Measurements from ENCODE around the gene LGALS3. TPM values are rescaled to one million over a fixed set of nuclear protein-coding genes. Genes with fewer than 3 reads are reported as not detected.

Gene LGALS3
- total RNA-seq, 1 donor from 2014 or later = 194 TPM

GRCh38 chr14:55121628-55122439 lies 7.2 kb upstream of the LGALS3 start:
- Histone ChIP-seq H3K9me3 (replicated peaks) (no peaks in the 10 kb centered on the region), H3K27ac (replicated peaks) (peak overlapping the region; percentile 95), H3K27me3 (ENCODE audit: low read depth) (no peaks in the 10 kb centered on the region), H3K4me1 (peaks cover 98% of the 10 kb centered on the region), H3K36me3 (no peaks in the 10 kb centered on the region), H3K4me3 (no peak overlapping the region)
- TF ChIP-seq CTCF (IDR thresholded peaks at IDR 0.05; ENCODE audit: borderline replicate concordance) = no peak
- intact Hi-C loops (cut with micrococcal nuclease) = no loop called here
- no peak for DNase-seq

GRCh38 chr14:55122440-55122986 lies 6.5 kb upstream of the LGALS3 start:
- TF ChIP-seq CTCF (IDR thresholded peaks at IDR 0.05; ENCODE audit: borderline replicate concordance) = no peak
- intact Hi-C loops (cut with micrococcal nuclease) = no loop called here
- H3K9me3 ChIP-seq (replicated peaks) = no peaks in the 10 kb centered on the region
- DNase-seq = peak; percentile 76
- no peaks in the 10 kb centered on the region for H3K36me3 ChIP-seq
- H3K4me3 ChIP-seq = no peak overlapping the region
- peak overlapping the region; percentile 95 for H3K27ac ChIP-seq (replicated peaks)
- peaks cover 98% of the 10 kb centered on the region for H3K4me1 ChIP-seq
- no peaks in the 10 kb centered on the region for H3K27me3 ChIP-seq (ENCODE audit: low read depth)

- DNase-seq = no peak
- peaks cover 98% of the 10 kb centered on the region for H3K4me1 ChIP-seq
- H3K27ac ChIP-seq (replicated peaks) = peak overlapping the region; percentile 95
- no peak overlapping the region for H3K4me3 ChIP-seq
- no peaks in the 10 kb centered on the region for H3K9me3 ChIP-seq (replicated peaks)
- no peaks in the 10 kb centered on the region for H3K36me3 ChIP-seq
- H3K27me3 ChIP-seq (ENCODE audit: low read depth) = no peaks in the 10 kb centered on the region
- intact Hi-C loops (cut with micrococcal nuclease) = no loop called here
- TF ChIP-seq CTCF (IDR thresholded peaks at IDR 0.05; ENCODE audit: borderline replicate concordance) = no peak
These were observed 6.0 kb upstream of the LGALS3 start for GRCh38 chr14:55123101-55123500.

- intact Hi-C loops (cut with micrococcal nuclease) = no loop called here
These were observed 5.0 kb upstream of the LGALS3 start for GRCh38 chr14:55123852-55124639.

More at GRCh38 chr14:55123852-55124639, 5.0 kb upstream of the LGALS3 start:
- Histone ChIP-seq H3K36me3 (no peaks in the 10 kb centered on the region), H3K4me3 (no peak overlapping the region), H3K9me3 (replicated peaks) (no peaks in the 10 kb centered on the region), H3K27me3 (ENCODE audit: low read depth) (no peaks in the 10 kb centered on the region), H3K4me1 (peaks cover 96% of the 10 kb centered on the region), H3K27ac (replicated peaks) (peak overlapping the region; percentile 95)
- no peak for TF ChIP-seq CTCF (IDR thresholded peaks at IDR 0.05; ENCODE audit: borderline replicate concordance)
- DNase-seq = no peak
